Nephron (organoid): ENCODE results near the gene OTOS.

Source experiments
- H3K27ac Mint-ChIP-seq, 3 experiments: 2 replicates each; pipeline ENCODE4 v1.8.0; 2020; ENCODE audit warnings: mixed read lengths in 3 of 3, mild to moderate bottlenecking in 2 of 3, moderate library complexity in 1 of 3
- H3K27me3 Mint-ChIP-seq: 2 replicates; pipeline ENCODE4 v1.8.0; 2021; ENCODE audit warnings: low read depth, mild to moderate bottlenecking, moderate library complexity, mixed read lengths
- H3K36me3 Mint-ChIP-seq: 2 replicates; pipeline ENCODE4 v1.8.0; 2020; ENCODE audit warnings: low read depth, mixed read lengths
- H3K4me1 Mint-ChIP-seq: 2 replicates; pipeline ENCODE4 v1.8.0; 2020; ENCODE audit warnings: mixed read lengths
- H3K4me3 Mint-ChIP-seq, 3 experiments: 2 replicates each; pipeline ENCODE4 v1.8.0; 2020; ENCODE audit warnings: mild to moderate bottlenecking in 3 of 3, mixed read lengths in 3 of 3, moderate library complexity in 2 of 3
- H3K9me3 Mint-ChIP-seq: 2 replicates; pipeline ENCODE4 v1.8.0; 2020; ENCODE audit warnings: mixed read lengths
- TF ChIP-seq, protein P1 (sequence below), 3 experiments: fragments of 200-600 bp; sonication (generic); IDR thresholded peaks; one replicate each; pipeline ENCODE4 v1.5.0; 2021; ENCODE audit warnings: antibody characterized with exemption in 3 of 3; ENCODE audit not compliant: unreplicated experiment in 3 of 3

The OTOS gene

DNA sequence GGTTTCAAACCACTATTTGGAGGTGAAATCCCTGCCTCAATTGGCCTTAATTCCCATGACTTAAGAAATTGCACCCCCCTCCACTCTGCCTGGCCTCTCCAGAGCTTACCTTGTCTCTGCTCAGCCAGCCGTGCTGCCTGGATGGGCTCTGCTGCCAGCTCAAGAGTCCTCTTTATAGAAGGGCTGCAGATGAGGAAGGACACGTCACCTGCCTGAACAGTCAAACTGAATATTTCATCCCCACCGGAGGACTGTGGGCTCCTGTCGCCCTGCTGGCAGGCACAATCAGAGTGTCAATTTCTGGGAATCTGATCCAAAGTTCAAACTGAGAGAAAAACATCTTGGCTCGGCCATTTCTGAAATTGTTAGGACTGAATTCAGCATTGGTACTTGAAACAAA, at the start of gene OTOS:
OTOS (minus strand) TSS at position 148 of the 400 bp plus-strand sequence. CDS start 332 bp downstream, outside the sequence.
- H3K27me3 Mint-ChIP-seq, result peaks cover 10% of the 10 kb centered on the region
- TF ChIP-seq, protein P1, sequence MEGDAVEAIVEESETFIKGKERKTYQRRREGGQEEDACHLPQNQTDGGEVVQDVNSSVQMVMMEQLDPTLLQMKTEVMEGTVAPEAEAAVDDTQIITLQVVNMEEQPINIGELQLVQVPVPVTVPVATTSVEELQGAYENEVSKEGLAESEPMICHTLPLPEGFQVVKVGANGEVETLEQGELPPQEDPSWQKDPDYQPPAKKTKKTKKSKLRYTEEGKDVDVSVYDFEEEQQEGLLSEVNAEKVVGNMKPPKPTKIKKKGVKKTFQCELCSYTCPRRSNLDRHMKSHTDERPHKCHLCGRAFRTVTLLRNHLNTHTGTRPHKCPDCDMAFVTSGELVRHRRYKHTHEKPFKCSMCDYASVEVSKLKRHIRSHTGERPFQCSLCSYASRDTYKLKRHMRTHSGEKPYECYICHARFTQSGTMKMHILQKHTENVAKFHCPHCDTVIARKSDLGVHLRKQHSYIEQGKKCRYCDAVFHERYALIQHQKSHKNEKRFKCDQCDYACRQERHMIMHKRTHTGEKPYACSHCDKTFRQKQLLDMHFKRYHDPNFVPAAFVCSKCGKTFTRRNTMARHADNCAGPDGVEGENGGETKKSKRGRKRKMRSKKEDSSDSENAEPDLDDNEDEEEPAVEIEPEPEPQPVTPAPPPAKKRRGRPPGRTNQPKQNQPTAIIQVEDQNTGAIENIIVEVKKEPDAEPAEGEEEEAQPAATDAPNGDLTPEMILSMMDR (IDR thresholded peaks at IDR 0.05; ENCODE audit: unreplicated experiment in 3 of 3), result no peak
- no peaks in the 10 kb centered on the region for H3K36me3 Mint-ChIP-seq

DNA sequence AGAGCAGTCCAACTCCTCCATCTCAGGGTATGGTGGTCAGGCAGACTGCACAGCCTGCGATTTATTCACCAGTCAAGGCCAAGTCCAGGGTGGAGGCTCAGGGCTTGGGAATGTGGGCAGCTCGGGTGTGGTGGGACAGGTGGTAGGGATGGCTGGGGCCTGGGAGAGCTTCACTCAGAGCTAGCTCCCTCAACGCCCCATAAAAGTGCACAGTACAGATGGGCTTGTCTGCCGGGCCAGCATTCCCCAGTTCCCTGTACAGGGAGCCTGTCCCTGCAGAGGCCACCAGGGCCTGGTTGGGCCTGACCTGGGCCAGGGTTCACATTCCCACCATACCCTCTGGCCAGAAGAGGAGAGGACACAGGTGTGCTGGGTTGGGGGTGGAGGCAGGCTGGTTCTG, 49.2 kb upstream of the OTOS start:
- Mint-ChIP-seq H3K27me3 (peaks cover 10% of the 10 kb centered on the region), H3K36me3 (no peaks in the 10 kb centered on the region), H3K27ac (no peak overlapping the region), H3K4me3 (no peak overlapping the region), H3K4me1 (peaks cover 7% of the 10 kb centered on the region), H3K9me3 (peaks cover 23% of the 10 kb centered on the region)
- TF ChIP-seq, protein P1 (IDR thresholded peaks at IDR 0.05; ENCODE audit: unreplicated experiment in 3 of 3), result no peak

More for the DNA sequence above, at the start of gene OTOS:
- peaks cover 15% of the 10 kb centered on the region for H3K4me1 Mint-ChIP-seq
- H3K9me3 Mint-ChIP-seq, result no peaks in the 10 kb centered on the region
- H3K4me3 Mint-ChIP-seq, result peak within 1 kb of the TSS in 2 of 3 experiments; percentile 5 to 37
- H3K27ac Mint-ChIP-seq, result peak within 1 kb of the TSS in 2 of 3 experiments; percentile 63 to 72

DNA sequence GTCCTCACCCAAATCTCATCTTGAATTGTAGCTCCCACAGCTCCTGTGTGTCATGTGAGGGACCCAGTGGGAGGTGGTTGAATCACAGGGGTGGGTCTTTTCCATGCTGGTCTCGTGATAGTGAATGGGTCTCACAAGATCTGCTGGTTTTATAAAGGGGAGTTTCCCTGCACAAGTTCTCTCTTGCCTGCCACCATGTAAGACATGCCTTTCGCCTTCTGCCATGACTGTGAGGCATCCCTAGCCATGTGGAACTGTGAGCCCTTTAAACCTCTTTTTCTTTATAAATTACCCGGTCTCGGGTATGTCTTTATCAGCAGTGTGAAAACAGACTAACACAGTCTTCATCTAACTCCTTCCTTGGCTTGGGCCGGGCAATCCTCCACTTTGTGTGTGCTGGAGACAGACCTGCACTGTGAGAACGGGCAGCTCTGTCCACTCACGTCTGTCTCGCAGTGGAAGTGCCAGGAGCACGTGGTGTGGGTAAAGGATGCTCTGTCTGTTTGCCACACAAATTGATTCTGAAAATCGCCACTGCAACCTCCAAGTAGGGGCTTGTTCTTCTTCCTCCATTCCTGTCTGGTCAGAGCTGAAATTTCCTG, 47.6 kb upstream of the OTOS start:
- Mint-ChIP-seq H3K9me3 (peaks cover 23% of the 10 kb centered on the region), H3K27ac (no peak overlapping the region), H3K27me3 (peaks cover 15% of the 10 kb centered on the region), H3K4me1 (no peaks in the 10 kb centered on the region), H3K4me3 (no peak overlapping the region), H3K36me3 (no peaks in the 10 kb centered on the region)
- TF ChIP-seq, protein P1 (IDR thresholded peaks at IDR 0.05; ENCODE audit: unreplicated experiment in 3 of 3), result no peak

DNA sequence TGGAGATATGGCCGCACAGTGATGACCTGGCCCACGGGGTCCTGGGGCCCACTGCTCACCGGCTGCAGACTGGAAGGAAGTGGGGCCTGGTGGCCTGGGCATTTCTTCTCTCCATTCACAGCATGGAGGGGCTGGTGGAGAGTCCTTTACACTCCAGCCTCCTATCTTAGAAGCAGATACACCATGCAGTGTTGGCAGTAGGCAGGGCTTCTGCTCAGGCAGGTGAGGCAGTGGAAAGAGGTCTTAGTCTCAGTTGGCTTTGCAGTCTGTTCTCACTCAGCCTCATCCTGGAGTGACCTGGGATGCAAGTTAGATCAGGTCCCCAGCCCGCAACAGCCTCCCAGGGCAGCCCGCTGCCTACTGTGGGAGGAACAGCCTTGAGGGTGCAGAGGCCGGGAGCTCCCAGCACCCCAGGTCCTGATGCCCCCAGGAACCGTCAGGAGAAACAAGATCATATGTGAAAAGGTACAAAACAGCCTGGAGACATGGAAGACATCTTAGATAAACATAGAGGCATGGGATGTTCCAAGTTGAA, 45.8 kb upstream of the OTOS start:
- peaks cover 13% of the 10 kb centered on the region for H3K27me3 Mint-ChIP-seq
- no peaks in the 10 kb centered on the region for H3K36me3 Mint-ChIP-seq
- no peaks in the 10 kb centered on the region for H3K4me1 Mint-ChIP-seq
- peaks cover 23% of the 10 kb centered on the region for H3K9me3 Mint-ChIP-seq
- H3K27ac Mint-ChIP-seq, result no peak overlapping the region
- TF ChIP-seq, protein P1 (IDR thresholded peaks at IDR 0.05; ENCODE audit: unreplicated experiment in 3 of 3), result no peak
- no peak overlapping the region for H3K4me3 Mint-ChIP-seq

DNA sequence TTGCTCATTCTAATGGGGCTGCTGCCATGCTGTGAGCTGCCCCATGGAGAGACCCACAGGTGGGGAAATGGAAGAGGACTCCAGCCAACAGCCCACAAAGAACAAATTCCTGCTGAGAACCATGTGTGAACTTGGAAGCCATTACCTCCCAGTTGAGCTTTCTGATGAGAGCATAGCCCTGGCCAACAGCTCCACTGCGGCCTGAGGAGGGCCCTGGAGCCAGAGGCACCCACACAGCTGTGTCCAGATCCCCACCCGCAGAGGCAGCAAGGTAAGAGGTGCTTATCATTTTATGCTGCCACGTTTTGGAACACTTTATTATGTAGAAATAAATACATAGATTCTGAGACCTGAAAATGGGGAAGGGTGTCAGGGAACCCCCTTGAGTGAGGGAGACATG, 44.2 kb upstream of the OTOS start:
- peaks cover 4% of the 10 kb centered on the region for H3K4me1 Mint-ChIP-seq
- H3K9me3 Mint-ChIP-seq, result peaks cover 20% of the 10 kb centered on the region
- H3K27ac Mint-ChIP-seq, result no peak overlapping the region
- H3K27me3 Mint-ChIP-seq, result peaks cover 23% of the 10 kb centered on the region
- no peak overlapping the region for H3K4me3 Mint-ChIP-seq
- no peaks in the 10 kb centered on the region for H3K36me3 Mint-ChIP-seq
- TF ChIP-seq, protein P1 (IDR thresholded peaks at IDR 0.05; ENCODE audit: unreplicated experiment in 3 of 3), result no peak
